GM23338 (cell line): ENCODE results near the gene CACTIN. TPM values are rescaled to one million over a fixed set of nuclear protein-coding genes. Genes with fewer than 3 reads are reported as not detected.
A peak's percentile ranks its signal among the peaks of the same experiment; 100 is the strongest.

ENCODE experiments used
- ATAC-seq: fragments of 200-7000 bp; cut with Tn5 transposase; 3 replicates; pipeline ENCODE4 v1.9.1; 2020
- DNase-seq: peaks from one replicate; pipeline ENCODE4 v3.0.0-alpha.2; 2015; ENCODE audit warnings: low spot score
- H2AFZ ChIP-seq: fragments of 200-600 bp; sonication (generic); 2 replicates; pipeline ENCODE4 v1.8.0; 2016; ENCODE audit warnings: antibody characterized with exemption, mild to moderate bottlenecking, moderate library complexity
- H3F3A ChIP-seq: fragments of 200-600 bp; sonication (generic); replicated peaks from 2 replicates; pipeline ENCODE4 v1.8.0; 2017; ENCODE audit warnings: antibody characterized with exemption, mixed run types, low read depth
- H3K27ac ChIP-seq: fragments of 200-600 bp; sonication (generic); 2 replicates; pipeline ENCODE4 v1.6.1; 2016; ENCODE audit warnings: low read depth
- H3K27me3 ChIP-seq: fragments of 200-600 bp; sonication (generic); 2 replicates; pipeline ENCODE4 v1.8.0; 2016; ENCODE audit warnings: mild to moderate bottlenecking, mixed run types, moderate library complexity; ENCODE audit not compliant: insufficient read depth
- H3K36me3 ChIP-seq: fragments of 200-600 bp; sonication (generic); 2 replicates; pipeline ENCODE4 v1.8.0; 2016; ENCODE audit warnings: mild to moderate bottlenecking; ENCODE audit not compliant: insufficient read depth
- H3K4me1 ChIP-seq: fragments of 200-600 bp; sonication (generic); 2 replicates; pipeline ENCODE4 v1.8.0; 2016; ENCODE audit warnings: mild to moderate bottlenecking, moderate library complexity; ENCODE audit not compliant: insufficient read depth
- H3K4me2 ChIP-seq: fragments of 200-600 bp; sonication (generic); 2 replicates; pipeline ENCODE4 v1.7.1; 2017; ENCODE audit warnings: mixed run types
- H3K4me3 ChIP-seq: fragments of 200-600 bp; sonication (generic); 2 replicates; pipeline ENCODE4 v1.6.1; 2016; ENCODE audit warnings: mixed run types
- H3K79me2 ChIP-seq: fragments of 200-600 bp; sonication (generic); replicated peaks from 2 replicates; pipeline ENCODE4 v1.8.0; 2017; ENCODE audit warnings: mild to moderate bottlenecking; ENCODE audit not compliant: insufficient read depth
- H3K9me2 ChIP-seq: fragments of 200-600 bp; sonication (generic); 2 replicates; pipeline ENCODE4 v1.8.0; 2017; ENCODE audit not compliant: insufficient read depth
- H4K20me1 ChIP-seq: fragments of 200-600 bp; sonication (generic); replicated peaks from 2 replicates; pipeline ENCODE4 v1.8.0; 2017; ENCODE audit warnings: mild to moderate bottlenecking; ENCODE audit not compliant: insufficient read depth
- H3K27ac Mint-ChIP-seq: 2 replicates; pipeline ENCODE4 v1.8.0; 2020; ENCODE audit warnings: inconsistent platforms, mild to moderate bottlenecking, moderate library complexity, mixed read lengths
- H3K27me3 Mint-ChIP-seq: 3 replicates; pipeline ENCODE4 v1.8.0; 2022; ENCODE audit warnings: low read depth, mild to moderate bottlenecking, moderate library complexity, mixed read lengths, inconsistent platforms; ENCODE audit not compliant: insufficient read depth, poor library complexity
- H3K36me3 Mint-ChIP-seq: 3 replicates; pipeline ENCODE4 v1.8.0; 2021; ENCODE audit warnings: low read depth, mild to moderate bottlenecking, inconsistent platforms, moderate library complexity, mixed read lengths
- H3K4me1 Mint-ChIP-seq: 3 replicates; pipeline ENCODE4 v1.8.0; 2020; ENCODE audit warnings: mild to moderate bottlenecking, inconsistent platforms, mixed read lengths
- H3K4me3 Mint-ChIP-seq: 3 replicates; pipeline ENCODE4 v1.8.0; 2021; ENCODE audit warnings: moderate library complexity, mild to moderate bottlenecking, inconsistent platforms, mixed read lengths
- H3K9me3 Mint-ChIP-seq: 3 replicates; pipeline ENCODE4 v1.8.0; 2020; ENCODE audit warnings: moderate library complexity, mild to moderate bottlenecking, inconsistent platforms, mixed read lengths
- CREB1 ChIP-seq: fragments of 250-450 bp; sonication (Bioruptor Pico); IDR thresholded peaks from 2 replicates; pipeline ENCODE4 v1.5.0; 2020; ENCODE audit warnings: low read depth, mild to moderate bottlenecking, moderate library complexity
- CTCF ChIP-seq, 2 experiments: fragments of 200-600 bp in 1 of 2; sonication (generic) in 1 of 2; conservative IDR thresholded peaks; 2 replicates each; pipeline versions ENCODE4 v1.5.1 to v1.6.1; 2016 to 2017; ENCODE audit warnings: antibody characterized with exemption in 2 of 2, low read depth in 2 of 2, mild to moderate bottlenecking in 2 of 2, moderate library complexity in 1 of 2
- EZH2 ChIP-seq: fragments of 200-600 bp; sonication (generic); IDR thresholded peaks from one replicate; pipeline ENCODE4 v1.8.0; 2017; ENCODE audit warnings: antibody characterized with exemption, mild to moderate bottlenecking, low read depth; ENCODE audit not compliant: unreplicated experiment
- EZH2phosphoT487 ChIP-seq: fragments of 200-600 bp; sonication (generic); IDR thresholded peaks from one replicate; pipeline ENCODE4 v1.8.1; 2018; ENCODE audit warnings: antibody characterized with exemption; ENCODE audit not compliant: unreplicated experiment
- JUNB ChIP-seq: IDR thresholded peaks from one replicate; pipeline ENCODE4 v1.6.1; 2016; ENCODE audit warnings: antibody characterized with exemption; ENCODE audit not compliant: unreplicated experiment
- NANOG ChIP-seq: IDR thresholded peaks from 2 replicates; pipeline ENCODE4 v1.6.1; 2016; ENCODE audit warnings: antibody characterized with exemption, borderline replicate concordance
- POLR2AphosphoS5 ChIP-seq: IDR thresholded peaks from 2 replicates; pipeline ENCODE4 v1.6.1; 2016; ENCODE audit warnings: antibody characterized with exemption, low read depth
- REST ChIP-seq: IDR thresholded peaks from one replicate; pipeline ENCODE4 v1.6.1; 2018; ENCODE audit warnings: antibody characterized with exemption; ENCODE audit not compliant: unreplicated experiment
- STAT1 ChIP-seq: IDR thresholded peaks from one replicate; pipeline ENCODE4 v1.6.1; 2016; ENCODE audit warnings: antibody characterized with exemption; ENCODE audit not compliant: unreplicated experiment
- ZNF114 ChIP-seq: fragments of 250-450 bp; sonication (Bioruptor Pico); IDR thresholded peaks from 2 replicates; pipeline ENCODE4 v1.5.0; 2020; ENCODE audit warnings: mild to moderate bottlenecking, moderate library complexity
- ZNF331 ChIP-seq: fragments of 250-450 bp; sonication (Bioruptor Pico); IDR thresholded peaks from 2 replicates; pipeline ENCODE4 v1.5.0; 2020; ENCODE audit warnings: low read depth, mild to moderate bottlenecking, moderate library complexity
- ZNF462 ChIP-seq: fragments of 250-450 bp; sonication (Bioruptor Pico); IDR thresholded peaks from 2 replicates; pipeline ENCODE4 v1.5.0; 2020; ENCODE audit warnings: mild to moderate bottlenecking, moderate library complexity
- polyA plus RNA-seq: library from polyadenylated mRNA; unstranded; fragments of >200 nt; fragmentation: Nextera tagmentation; extraction: Ambion mirVana; gene quantifications from 2 replicates; pipeline ENCODE4 v1.2.1, GENCODE V29; 2016
- total RNA-seq: library from RNA; depleted of rRNA; stranded (reverse); fragments of >200 nt; shearing (Covaris generic); gene quantifications from 2 replicates; pipeline ENCODE4 v1.2.3, GENCODE V29; 2014
- TF ChIP-seq, protein P1 (sequence below): IDR thresholded peaks from 2 replicates; pipeline ENCODE4 v1.6.1; 2016; ENCODE audit warnings: antibody characterized with exemption

CACTIN gene
- total and polyA plus RNA-seq, 2 experiments from 2014 or later: 14.3 to 47.4 TPM

- TF ChIP-seq CTCF (conservative IDR thresholded peaks at IDR 0.05; ENCODE audit: low read depth in 2 of 2): no peak
- no peak for TF ChIP-seq ZNF114 (CRISPR knock-in tag)
- TF ChIP-seq REST: no peak
- TF ChIP-seq EZH2: no peak
- no peak for TF ChIP-seq NANOG
- no peak for TF ChIP-seq STAT1
- no peak for TF ChIP-seq POLR2AphosphoS5
- TF ChIP-seq EZH2phosphoT487: no peak
- TF ChIP-seq JUNB: no peak
- no peak for TF ChIP-seq CREB1 (CRISPR knock-in tag)
- no peak for TF ChIP-seq ZNF331 (CRISPR knock-in tag)
- TF ChIP-seq ZNF462: no peak
- TF ChIP-seq, protein P1, sequence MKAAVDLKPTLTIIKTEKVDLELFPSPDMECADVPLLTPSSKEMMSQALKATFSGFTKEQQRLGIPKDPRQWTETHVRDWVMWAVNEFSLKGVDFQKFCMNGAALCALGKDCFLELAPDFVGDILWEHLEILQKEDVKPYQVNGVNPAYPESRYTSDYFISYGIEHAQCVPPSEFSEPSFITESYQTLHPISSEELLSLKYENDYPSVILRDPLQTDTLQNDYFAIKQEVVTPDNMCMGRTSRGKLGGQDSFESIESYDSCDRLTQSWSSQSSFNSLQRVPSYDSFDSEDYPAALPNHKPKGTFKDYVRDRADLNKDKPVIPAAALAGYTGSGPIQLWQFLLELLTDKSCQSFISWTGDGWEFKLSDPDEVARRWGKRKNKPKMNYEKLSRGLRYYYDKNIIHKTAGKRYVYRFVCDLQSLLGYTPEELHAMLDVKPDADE: no peak
- Mint-ChIP-seq H3K27ac (peak overlapping the region; percentile 74), H3K36me3 (peaks cover 13% of the 10 kb centered on the region; the same call in 2 of the 3 replicates), H3K4me1 (peaks cover 15% of the 10 kb centered on the region; the same call in 2 of the 3 replicates), H3K9me3 (no peaks in the 10 kb centered on the region), H3K4me3 (no peak overlapping the region), H3K27me3 (peaks cover 6% of the 10 kb centered on the region)
- Histone ChIP-seq H3K4me2 (no peak overlapping the region), H3K4me3 (no peak overlapping the region), H3K27ac (no peak overlapping the region), H3K27me3 (no peaks in the 10 kb centered on the region), H3K79me2 (0 out of 2 replicates have a peak, but pooled peaks cover under 1% of the 10 kb centered on the region), H3F3A (no peaks in the 10 kb centered on the region), H2AFZ (no peak overlapping the region), H3K4me1 (peaks cover 6% of the 10 kb centered on the region; the same call in 1 of the 2 replicates), H3K9me2 (no peaks in the 10 kb centered on the region), H3K36me3 (no peaks in the 10 kb centered on the region), H4K20me1 (no peaks in the 10 kb centered on the region; the same call in 1 of the 2 replicates)
- ATAC-seq (no peak), DNase-seq (no peak)
These were observed 40.5 kb upstream of the CACTIN start for GRCh38 chr19:3667037-3667638.
